Esophagus (tissue), 2 donors: ENCODE results near the gene ZNF100. TPM values are rescaled to one million over a fixed set of nuclear protein-coding genes. Genes with fewer than 3 reads are reported as not detected.
"Not testable (repeated sequence)": the region's sequence is repeated elsewhere in the genome, so short reads cannot be mapped to it uniquely, and the experiment has no call there.

Experiments used
- H3K27ac ChIP-seq, 2 donors: one replicate each; pipeline ENCODE4 v1.5.1; 2013; ENCODE audit warnings: low read depth in 2 of 2, mild to moderate bottlenecking in 2 of 2, inconsistent platforms in 1 of 2, low read length in 1 of 2, moderate library complexity in 1 of 2
- H3K27me3 ChIP-seq, 2 donors: one replicate each; pipeline ENCODE4 v1.6.1; 2013; ENCODE audit warnings: low read length in 2 of 2, control low read depth in 1 of 2, mild to moderate bottlenecking in 1 of 2; ENCODE audit not compliant: insufficient read depth in 2 of 2, control insufficient read depth in 1 of 2
- H3K36me3 ChIP-seq, 2 donors: one replicate each; pipeline ENCODE4 v1.6.1; 2013; ENCODE audit warnings: low read length in 1 of 2; ENCODE audit not compliant: control insufficient read depth in 2 of 2, insufficient read depth in 2 of 2
- H3K4me1 ChIP-seq, 2 donors: one replicate each; pipeline ENCODE4 v1.6.1; 2013; ENCODE audit warnings: low read length in 1 of 2; ENCODE audit not compliant: control insufficient read depth in 2 of 2, insufficient read depth in 2 of 2
- H3K4me3 ChIP-seq, 2 donors: one replicate each; pipeline ENCODE4 v1.5.1; 2013; ENCODE audit warnings: low read length in 2 of 2, mild to moderate bottlenecking in 2 of 2, low read depth in 1 of 2, moderate library complexity in 1 of 2
- H3K9me3 ChIP-seq, 2 donors: one replicate each; pipeline ENCODE4 v1.6.1; 2013; ENCODE audit warnings: mild to moderate bottlenecking in 2 of 2, low read depth in 1 of 2, low read length in 1 of 2, moderate library complexity in 1 of 2; ENCODE audit not compliant: control insufficient read depth in 2 of 2, insufficient read depth in 1 of 2
- WGBS, 2 donors: extraction: QIAGEN DNeasy Blood & Tissue Kit; methylation state at CpG; one replicate each; pipeline ENCODE4 v1.1.7; 2013; 5-methylcytosine and 5-hydroxymethylcytosine counted together
- polyA plus RNA-seq, 2 donors: library from polyadenylated mRNA; stranded (reverse); fragments of 200-250 nt; gene quantifications; one replicate each; pipeline ENCODE4 v1.2.3, GENCODE V29; 2013
- donor health status: healthy with polysubstance abuse.
- donor health status: Bipolar disorder and iron deficiency.

Gene ZNF100
- polyA plus RNA-seq, 2 donors, result 0.87 to 1.4 TPM

GRCh38 chr19:21688464-21688863, 78.9 kb downstream of the ZNF100 start:
- H3K4me3 ChIP-seq, result no peak overlapping the region
- 64 to 66% methylated on average over 3 of the region's 3 CpGs for WGBS, 2 donors
- no peaks in the 10 kb centered on the region for H3K36me3 ChIP-seq
- H3K27me3 ChIP-seq, result no peaks in the 10 kb centered on the region
- no peaks in the 10 kb centered on the region for H3K4me1 ChIP-seq
- peaks cover 0 to 3% of the 10 kb centered on the region in 2 donors for H3K9me3 ChIP-seq
- no peak overlapping the region for H3K27ac ChIP-seq

GRCh38 chr19:21680671-21681070, 86.7 kb downstream of the ZNF100 start:
- Histone ChIP-seq H3K27me3 (no peaks in the 10 kb centered on the region), H3K4me1 (no peaks in the 10 kb centered on the region), H3K9me3 (peaks cover 7 to 13% of the 10 kb centered on the region in 2 donors), H3K36me3 (no peaks in the 10 kb centered on the region), H3K27ac (no peak overlapping the region), H3K4me3 (no peak overlapping the region)
- 49 to 57% methylated on average over 3 of the region's 3 CpGs for WGBS, 2 donors

GRCh38 chr19:21680026-21680425, 87.4 kb downstream of the ZNF100 start:
- 77 to 82% methylated on average over 5 of the region's 5 CpGs for WGBS, 2 donors
- Histone ChIP-seq H3K27me3 (no peaks in the 10 kb centered on the region), H3K4me3 (no peak overlapping the region), H3K9me3 (peaks cover 7 to 13% of the 10 kb centered on the region in 2 donors), H3K4me1 (no peaks in the 10 kb centered on the region), H3K36me3 (no peaks in the 10 kb centered on the region), H3K27ac (no peak overlapping the region)

- H3K27me3 ChIP-seq, result no peaks in the 10 kb centered on the region
- no peak overlapping the region for H3K27ac ChIP-seq
- no peak overlapping the region for H3K4me3 ChIP-seq
- H3K4me1 ChIP-seq, result no peaks in the 10 kb centered on the region
- H3K9me3 ChIP-seq, result peaks cover 7 to 13% of the 10 kb centered on the region in 2 donors
- no peaks in the 10 kb centered on the region for H3K36me3 ChIP-seq
- 51 to 65% methylated on average over 38 of the region's 38 CpGs for WGBS, 2 donors
Observed at GRCh38 chr19:21677696-21678418, 89.5 kb downstream of the ZNF100 start.

- no peak overlapping the region for H3K4me3 ChIP-seq
- H3K27me3 ChIP-seq, result no peaks in the 10 kb centered on the region
- H3K4me1 ChIP-seq, result no peaks in the 10 kb centered on the region
- WGBS, 2 donors, result 54 to 62% methylated on average over 1 of the region's 1 CpG
- peaks cover 4 to 9% of the 10 kb centered on the region in 2 donors for H3K9me3 ChIP-seq
- H3K27ac ChIP-seq, result no peak overlapping the region
- no peaks in the 10 kb centered on the region for H3K36me3 ChIP-seq
Observed at GRCh38 chr19:21674454-21674853, 92.9 kb downstream of the ZNF100 start.

- not testable (repeated sequence) for H3K9me3 ChIP-seq
- 51 to 59% methylated on average over 2 of the region's 2 CpGs for WGBS, 2 donors
Observed at GRCh38 chr19:21673479-21673878, 93.9 kb downstream of the ZNF100 start.

More at GRCh38 chr19:21673479-21673878, 93.9 kb downstream of the ZNF100 start:
- not testable (repeated sequence) for H3K27me3 ChIP-seq, H3K27ac ChIP-seq, H3K36me3 ChIP-seq, H3K4me1 ChIP-seq, H3K4me3 ChIP-seq

Other genes starting within 250 kb of the ZNF100 start
- gene ZNF43, start 68.6 kb upstream of the ZNF100 start, polyA plus RNA-seq, result 1 to 10 TPM; 1.6 to 2.8 TPM
- under 1 TPM; 0.29 to 0.44 TPM for gene ZNF208, start 243.4 kb upstream of the ZNF100 start, polyA plus RNA-seq